Iris pigment epithelial cell (primary cell): Measurements from ENCODE around the gene TAOK1.

Experiments
- DNase-seq: peaks from one replicate; pipeline ENCODE4 v3.0.0-alpha.2; 2011; ENCODE audit warnings: low read depth

The TAOK1 gene

GRCh38 chr17:29595943-29596774 lies 206.0 kb downstream of the TAOK1 start:
- no peak for DNase-seq

- no peak for DNase-seq
Measured at GRCh38 chr17:29596811-29597210, 206.6 kb downstream of the TAOK1 start.

GRCh38 chr17:29597361-29598172 lies 207.4 kb downstream of the TAOK1 start:
- DNase-seq: no peak
